CD4-positive, alpha-beta T cell treated with Interleukin-10 for 1 hour (primary cell): ENCODE results near the gene RFNG.

Experiments used
- DNase-seq: peaks from one replicate; pipeline ENCODE4 v3.0.0-alpha.2; 2020

RFNG gene

GRCh38 chr17:82023447-82024241, 28.0 kb downstream of the RFNG start:
- DNase-seq = no peak

GRCh38 chr17:82022981-82023446, 28.6 kb downstream of the RFNG start, which contains the start of gene LRRC45:
Gene LRRC45, plus strand, starts transcription at chr17:82023305. Its CDS starts 339 bp downstream, at chr17:82023644.
- peak; percentile 100 for DNase-seq

GRCh38 chr17:82022310-82022980, 29.2 kb downstream of the RFNG start, which contains the start of gene CENPX:
Gene CENPX, minus strand, starts transcription at chr17:82022878. Its CDS starts 17 bp downstream, at chr17:82022861.
- no peak for DNase-seq

GRCh38 chr17:82021900-82022309, 29.7 kb downstream of the RFNG start:
- no peak for DNase-seq

- peak; percentile 66 for DNase-seq
Measured at GRCh38 chr17:82021107-82021899, 30.3 kb downstream of the RFNG start.

GRCh38 chr17:82020572-82021106, 31.0 kb downstream of the RFNG start:
- no peak for DNase-seq

GRCh38 chr17:82019690-82020571, 31.7 kb downstream of the RFNG start:
- DNase-seq = peak; percentile 58

GRCh38 chr17:82018989-82019689, 32.5 kb downstream of the RFNG start:
- DNase-seq = no peak

GRCh38 chr17:82018152-82018988, 33.2 kb downstream of the RFNG start:
- DNase-seq = no peak

- DNase-seq = no peak
Measured at GRCh38 chr17:82017612-82018151, 33.9 kb downstream of the RFNG start.

- no peak for DNase-seq
Measured at GRCh38 chr17:82016875-82017459, 34.6 kb downstream of the RFNG start.

- DNase-seq = no peak
Measured at GRCh38 chr17:82016061-82016874, 35.3 kb downstream of the RFNG start.

- no peak for DNase-seq
Measured at GRCh38 chr17:82015311-82015971, 36.2 kb downstream of the RFNG start.

- no peak for DNase-seq
Measured at GRCh38 chr17:82014971-82015310, 36.7 kb downstream of the RFNG start.

- DNase-seq = no peak
Measured at GRCh38 chr17:82014432-82014831, 37.2 kb downstream of the RFNG start.

GRCh38 chr17:82013772-82014321, 37.8 kb downstream of the RFNG start:
- no peak for DNase-seq

- no peak for DNase-seq
Measured at GRCh38 chr17:82013341-82013740, 38.3 kb downstream of the RFNG start.
